ENCODE results near the gene UACA.

UACA gene

DNA sequence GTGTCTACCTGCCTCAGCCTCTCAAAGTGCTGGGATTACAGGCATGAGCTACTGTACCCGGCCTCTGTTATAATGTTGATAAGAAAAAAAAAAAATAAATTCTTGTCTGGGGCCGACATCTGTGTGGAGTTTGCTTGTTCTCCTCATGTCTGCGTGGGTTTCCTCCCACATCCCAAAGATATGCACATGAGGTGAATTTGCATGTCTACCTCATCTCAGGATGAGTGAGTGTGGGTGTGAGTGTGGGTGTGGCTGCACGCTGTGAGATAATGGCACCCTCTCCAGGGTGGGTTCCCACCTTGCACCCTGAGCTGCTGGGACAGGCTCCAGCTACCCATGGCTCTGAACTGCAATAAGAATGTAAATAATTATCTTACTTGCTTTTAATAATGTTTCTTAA lies 25.9 kb upstream of the UACA start:
- Histone ChIP-seq H3K9me2 (replicated peaks; ENCODE audit: low read depth, low read length) (no peaks in the 10 kb centered on the region), H4K20me1 (ENCODE audit: insufficient read depth, low read length, poor library complexity, severe bottlenecking) (no peaks in the 10 kb centered on the region), H3F3A (ENCODE audit: low read depth) (no peaks in the 10 kb centered on the region), H3K27me3 (ENCODE audit: insufficient read depth, low read length, poor library complexity, severe bottlenecking) (no peaks in the 10 kb centered on the region), H2AFZ (ENCODE audit: low read length) (no peak overlapping the region), H3K9me3 (ENCODE audit: insufficient read depth, low read depth, low read length) (no peaks in the 10 kb centered on the region), H3K36me3 (ENCODE audit: insufficient read depth, low read length) (no peaks in the 10 kb centered on the region), H3K4me2 (ENCODE audit: low read depth, low read length, poor library complexity, severe bottlenecking) (no peak overlapping the region), H3K4me3 (ENCODE audit: low read length, poor library complexity, severe bottlenecking) (no peak overlapping the region), H3K4me1 (ENCODE audit: insufficient read depth, low read length, poor library complexity, severe bottlenecking) (no peaks in the 10 kb centered on the region), H3K79me2 (ENCODE audit: insufficient read depth, low read length) (no peaks in the 10 kb centered on the region), H3K9ac (ENCODE audit: low read depth, low read length, poor library complexity, severe bottlenecking) (no peak overlapping the region)
- no peak for TF ChIP-seq EZH2phosphoT487 (IDR thresholded peaks at IDR 0.05; ENCODE audit: borderline replicate concordance)
- TF ChIP-seq, protein P1, sequence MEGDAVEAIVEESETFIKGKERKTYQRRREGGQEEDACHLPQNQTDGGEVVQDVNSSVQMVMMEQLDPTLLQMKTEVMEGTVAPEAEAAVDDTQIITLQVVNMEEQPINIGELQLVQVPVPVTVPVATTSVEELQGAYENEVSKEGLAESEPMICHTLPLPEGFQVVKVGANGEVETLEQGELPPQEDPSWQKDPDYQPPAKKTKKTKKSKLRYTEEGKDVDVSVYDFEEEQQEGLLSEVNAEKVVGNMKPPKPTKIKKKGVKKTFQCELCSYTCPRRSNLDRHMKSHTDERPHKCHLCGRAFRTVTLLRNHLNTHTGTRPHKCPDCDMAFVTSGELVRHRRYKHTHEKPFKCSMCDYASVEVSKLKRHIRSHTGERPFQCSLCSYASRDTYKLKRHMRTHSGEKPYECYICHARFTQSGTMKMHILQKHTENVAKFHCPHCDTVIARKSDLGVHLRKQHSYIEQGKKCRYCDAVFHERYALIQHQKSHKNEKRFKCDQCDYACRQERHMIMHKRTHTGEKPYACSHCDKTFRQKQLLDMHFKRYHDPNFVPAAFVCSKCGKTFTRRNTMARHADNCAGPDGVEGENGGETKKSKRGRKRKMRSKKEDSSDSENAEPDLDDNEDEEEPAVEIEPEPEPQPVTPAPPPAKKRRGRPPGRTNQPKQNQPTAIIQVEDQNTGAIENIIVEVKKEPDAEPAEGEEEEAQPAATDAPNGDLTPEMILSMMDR (conservative IDR thresholded peaks at IDR 0.05; ENCODE audit: low read length): no peak; the same call in 1 of the 2 replicates

DNA sequence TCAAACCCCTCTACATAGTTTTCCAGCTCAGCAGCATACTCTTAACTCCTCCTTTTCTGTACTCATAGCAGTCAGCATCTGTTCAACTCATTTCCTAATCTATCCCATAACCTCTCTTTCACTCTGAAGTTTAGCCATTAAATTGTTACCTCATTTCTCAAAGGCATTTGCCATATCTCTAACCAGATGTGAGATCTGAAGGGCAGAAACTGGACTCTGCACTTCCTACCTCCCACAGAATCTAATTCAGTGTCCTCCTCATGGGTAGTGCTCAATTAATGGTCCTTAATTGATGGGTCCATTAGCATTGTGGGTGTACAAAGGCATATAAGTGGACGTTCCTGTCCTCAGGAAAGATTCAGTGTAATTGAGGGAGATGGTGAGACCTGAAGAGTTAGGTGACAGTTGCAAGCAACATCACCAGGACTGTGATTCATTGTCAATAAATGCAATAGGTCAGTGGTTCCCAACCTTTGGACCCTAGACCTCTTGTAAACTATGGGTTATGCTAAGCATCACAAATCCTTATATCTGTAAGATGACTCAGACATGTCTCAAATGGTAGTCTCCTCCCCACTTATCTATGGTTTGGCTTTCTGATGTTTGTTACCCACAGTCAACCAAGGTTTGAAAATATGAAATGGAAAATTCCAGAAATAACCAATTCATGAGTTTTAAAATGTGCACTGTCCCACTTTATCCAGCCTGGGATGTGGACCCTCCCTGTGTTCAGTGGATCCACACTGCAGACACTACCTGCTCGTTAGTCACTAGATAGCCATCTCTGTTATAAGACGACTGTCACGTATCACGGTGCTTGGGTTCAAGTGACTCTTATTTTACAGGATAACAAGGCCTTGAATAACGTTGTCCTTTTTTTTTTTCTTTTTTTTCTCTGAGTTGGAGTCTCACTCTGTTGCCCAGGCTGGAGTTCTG lies 25.0 kb upstream of the UACA start:
- H3K36me3 ChIP-seq (ENCODE audit: insufficient read depth, low read length): no peaks in the 10 kb centered on the region
- H3K9me3 ChIP-seq (ENCODE audit: insufficient read depth, low read depth, low read length): no peaks in the 10 kb centered on the region
- no peak overlapping the region for H2AFZ ChIP-seq (ENCODE audit: low read length)
- TF ChIP-seq EZH2phosphoT487 (IDR thresholded peaks at IDR 0.05; ENCODE audit: borderline replicate concordance): no peak
- TF ChIP-seq, protein P1 (conservative IDR thresholded peaks at IDR 0.05; ENCODE audit: low read length): no peak
- H3K27me3 ChIP-seq (ENCODE audit: insufficient read depth, low read length, poor library complexity, severe bottlenecking): no peaks in the 10 kb centered on the region
- no peaks in the 10 kb centered on the region for H3F3A ChIP-seq (ENCODE audit: low read depth)
- H3K4me3 ChIP-seq (ENCODE audit: low read length, poor library complexity, severe bottlenecking): no peak overlapping the region
- H3K9ac ChIP-seq (ENCODE audit: low read depth, low read length, poor library complexity, severe bottlenecking): no peak overlapping the region
- H3K79me2 ChIP-seq (ENCODE audit: insufficient read depth, low read length): no peaks in the 10 kb centered on the region
- H3K9me2 ChIP-seq (replicated peaks; ENCODE audit: low read depth, low read length): no peaks in the 10 kb centered on the region
- no peak overlapping the region for H3K4me2 ChIP-seq (ENCODE audit: low read depth, low read length, poor library complexity, severe bottlenecking)
- no peaks in the 10 kb centered on the region for H3K4me1 ChIP-seq (ENCODE audit: insufficient read depth, low read length, poor library complexity, severe bottlenecking)
- no peaks in the 10 kb centered on the region for H4K20me1 ChIP-seq (ENCODE audit: insufficient read depth, low read length, poor library complexity, severe bottlenecking)

DNA sequence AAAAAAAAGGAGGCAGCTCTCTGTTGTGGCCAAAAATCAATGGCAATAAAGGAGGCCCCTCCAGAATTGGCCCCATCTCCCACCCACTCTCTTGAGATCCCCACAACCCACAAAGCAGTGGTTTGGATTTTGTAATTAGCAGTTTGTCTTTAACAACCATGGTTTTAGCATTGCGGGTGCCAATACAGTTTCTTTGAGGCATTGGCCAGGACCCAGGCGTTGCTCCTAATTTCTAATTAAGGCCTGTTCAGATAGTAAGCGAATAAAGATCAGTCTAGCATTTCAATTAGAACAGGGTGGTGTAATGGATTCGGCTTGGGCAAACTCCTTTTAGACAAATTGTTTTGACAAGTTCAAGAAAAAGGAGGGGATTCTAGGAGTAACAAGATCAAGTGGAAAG lies 23.6 kb upstream of the UACA start:
- H3K79me2 ChIP-seq (ENCODE audit: insufficient read depth, low read length): no peaks in the 10 kb centered on the region
- H3K27me3 ChIP-seq (ENCODE audit: insufficient read depth, low read length, poor library complexity, severe bottlenecking): no peaks in the 10 kb centered on the region
- no peaks in the 10 kb centered on the region for H3K9me3 ChIP-seq (ENCODE audit: insufficient read depth, low read depth, low read length)
- no peak overlapping the region for H3K4me2 ChIP-seq (ENCODE audit: low read depth, low read length, poor library complexity, severe bottlenecking)
- no peak overlapping the region for H2AFZ ChIP-seq (ENCODE audit: low read length)
- TF ChIP-seq EZH2phosphoT487 (IDR thresholded peaks at IDR 0.05; ENCODE audit: borderline replicate concordance): no peak
- TF ChIP-seq, protein P1 (conservative IDR thresholded peaks at IDR 0.05; ENCODE audit: low read length): no peak
- H3K4me1 ChIP-seq (ENCODE audit: insufficient read depth, low read length, poor library complexity, severe bottlenecking): no peaks in the 10 kb centered on the region
- H3K9me2 ChIP-seq (replicated peaks; ENCODE audit: low read depth, low read length): no peaks in the 10 kb centered on the region
- no peak overlapping the region for H3K4me3 ChIP-seq (ENCODE audit: low read length, poor library complexity, severe bottlenecking)
- no peak overlapping the region for H3K9ac ChIP-seq (ENCODE audit: low read depth, low read length, poor library complexity, severe bottlenecking)
- no peaks in the 10 kb centered on the region for H4K20me1 ChIP-seq (ENCODE audit: insufficient read depth, low read length, poor library complexity, severe bottlenecking)
- H3K36me3 ChIP-seq (ENCODE audit: insufficient read depth, low read length): no peaks in the 10 kb centered on the region
- no peaks in the 10 kb centered on the region for H3F3A ChIP-seq (ENCODE audit: low read depth)
